Neural cell (in vitro differentiated cells): Measurements from ENCODE around the gene TMC1.

Experiments
- CTCF ChIP-seq: fragments of 450-650 bp; IDR thresholded peaks from 2 replicates; pipeline ENCODE4 v1.5.1; 2014; ENCODE audit warnings: antibody characterized with exemption, mild to moderate bottlenecking, moderate library complexity; ENCODE audit not compliant: poor library complexity, severe bottlenecking
- MXI1 ChIP-seq: fragments of 450-650 bp; conservative IDR thresholded peaks from 2 replicates; pipeline ENCODE4 v1.6.1; 2014; ENCODE audit warnings: antibody characterized with exemption, mild to moderate bottlenecking; ENCODE audit not compliant: poor library complexity, severe bottlenecking
- POLR2AphosphoS5 ChIP-seq: IDR thresholded peaks from 2 replicates; pipeline ENCODE4 v1.6.1; 2012

GRCh38 chr9:72581694-72582093, 60.3 kb downstream of the TMC1 start:
- TF ChIP-seq MXI1 = no peak
- TF ChIP-seq POLR2AphosphoS5 = no peak
- no peak for TF ChIP-seq CTCF
